ENCODE results near the gene CEP126.

Gene CEP126

GRCh38 chr11:102007567-102008437 lies 93.0 kb downstream of the CEP126 start:
- DNase-seq (ENCODE audit: low read depth), result peak; percentile 30

- peak; percentile 69 for DNase-seq (ENCODE audit: low read depth)
These were observed 96.1 kb downstream of the CEP126 start for GRCh38 chr11:102010776-102011494.

- no peak for DNase-seq (ENCODE audit: low read depth)
These were observed 98.1 kb downstream of the CEP126 start for GRCh38 chr11:102012946-102013345.

- DNase-seq (ENCODE audit: low read depth), result no peak
These were observed 99.9 kb downstream of the CEP126 start for GRCh38 chr11:102014756-102015155.

- DNase-seq (ENCODE audit: low read depth), result no peak
These were observed 102.2 kb downstream of the CEP126 start for GRCh38 chr11:102017026-102017425.

GRCh38 chr11:102026217-102026616 lies 111.4 kb downstream of the CEP126 start:
- no peak for DNase-seq (ENCODE audit: low read depth)

- no peak for DNase-seq (ENCODE audit: low read depth)
These were observed 112.1 kb downstream of the CEP126 start for GRCh38 chr11:102026959-102027358.

GRCh38 chr11:102036757-102037156 lies 121.9 kb downstream of the CEP126 start:
- DNase-seq (ENCODE audit: low read depth), result no peak

GRCh38 chr11:102046841-102047240 lies 132.0 kb downstream of the CEP126 start:
- DNase-seq (ENCODE audit: low read depth), result peak; percentile 12

GRCh38 chr11:102047305-102047924 lies 132.6 kb downstream of the CEP126 start, which contains the start of gene CFAP300:
CFAP300 (plus strand) TSS chr11:102047437; CDS start chr11:102047471, 34 bp downstream.
- peak; percentile 59 for DNase-seq (ENCODE audit: low read depth)

Data from GM04504 (cell line).